Lower leg skin (tissue), 3 donors: Measurements from ENCODE around the gene ROBO1.

Experiments used
- CTCF ChIP-seq, 3 donors: fragments of 450-650 bp; IDR thresholded peaks; one replicate each; pipeline ENCODE4 v1.5.1; 2016; ENCODE audit warnings: antibody characterized with exemption in 3 of 3, mild to moderate bottlenecking in 3 of 3, moderate library complexity in 2 of 3
- POLR2A ChIP-seq, 2 donors: fragments of 450-650 bp; IDR thresholded peaks; one replicate each; pipeline ENCODE4 v1.6.1; 2016 to 2017; ENCODE audit warnings: antibody characterized with exemption in 2 of 2, mild to moderate bottlenecking in 1 of 2, moderate library complexity in 1 of 2

GRCh38 chr3:79516795-79517194 is 251.0 kb downstream of the ROBO1 start:
- no peak for TF ChIP-seq CTCF (IDR thresholded peaks at IDR 0.05)
- no peak for TF ChIP-seq POLR2A (IDR thresholded peaks at IDR 0.05)
